GM20000 (cell line): ENCODE results near the gene HLA-DMB.

ENCODE experiments used
- DNase-seq: peaks from one replicate; pipeline ENCODE4 v3.0.0; 2012; ENCODE audit warnings: low spot score
- TF ChIP-seq, protein P1 (sequence below): IDR thresholded peaks from 2 replicates; pipeline ENCODE4 v1.5.1; 2012; ENCODE audit warnings: mild to moderate bottlenecking, control low read depth; ENCODE audit errors: extremely low read depth, missing control alignments

HLA-DMB gene

DNA sequence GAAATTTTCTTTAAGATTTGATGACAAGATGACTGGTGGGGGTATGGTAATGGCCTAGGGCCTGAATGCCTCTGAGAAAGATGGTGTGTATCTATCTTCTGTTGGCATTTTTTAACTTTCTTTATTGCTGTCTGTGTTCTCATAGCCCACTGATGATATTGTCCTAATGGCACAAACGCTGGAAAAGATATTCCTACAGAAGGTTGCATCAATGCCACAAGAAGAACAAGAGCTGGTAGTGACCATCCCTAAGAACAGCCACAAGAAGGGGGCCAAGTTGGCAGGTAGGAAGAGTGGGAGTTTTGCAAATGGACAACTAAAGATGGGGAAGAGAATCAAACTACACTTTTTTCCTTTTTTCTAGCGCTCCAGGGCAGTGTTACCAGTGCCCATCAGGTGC is 35.1 kb upstream of the HLA-DMB start:
- DNase-seq: no peak
- TF ChIP-seq, protein P1, sequence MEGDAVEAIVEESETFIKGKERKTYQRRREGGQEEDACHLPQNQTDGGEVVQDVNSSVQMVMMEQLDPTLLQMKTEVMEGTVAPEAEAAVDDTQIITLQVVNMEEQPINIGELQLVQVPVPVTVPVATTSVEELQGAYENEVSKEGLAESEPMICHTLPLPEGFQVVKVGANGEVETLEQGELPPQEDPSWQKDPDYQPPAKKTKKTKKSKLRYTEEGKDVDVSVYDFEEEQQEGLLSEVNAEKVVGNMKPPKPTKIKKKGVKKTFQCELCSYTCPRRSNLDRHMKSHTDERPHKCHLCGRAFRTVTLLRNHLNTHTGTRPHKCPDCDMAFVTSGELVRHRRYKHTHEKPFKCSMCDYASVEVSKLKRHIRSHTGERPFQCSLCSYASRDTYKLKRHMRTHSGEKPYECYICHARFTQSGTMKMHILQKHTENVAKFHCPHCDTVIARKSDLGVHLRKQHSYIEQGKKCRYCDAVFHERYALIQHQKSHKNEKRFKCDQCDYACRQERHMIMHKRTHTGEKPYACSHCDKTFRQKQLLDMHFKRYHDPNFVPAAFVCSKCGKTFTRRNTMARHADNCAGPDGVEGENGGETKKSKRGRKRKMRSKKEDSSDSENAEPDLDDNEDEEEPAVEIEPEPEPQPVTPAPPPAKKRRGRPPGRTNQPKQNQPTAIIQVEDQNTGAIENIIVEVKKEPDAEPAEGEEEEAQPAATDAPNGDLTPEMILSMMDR: no peak

DNA sequence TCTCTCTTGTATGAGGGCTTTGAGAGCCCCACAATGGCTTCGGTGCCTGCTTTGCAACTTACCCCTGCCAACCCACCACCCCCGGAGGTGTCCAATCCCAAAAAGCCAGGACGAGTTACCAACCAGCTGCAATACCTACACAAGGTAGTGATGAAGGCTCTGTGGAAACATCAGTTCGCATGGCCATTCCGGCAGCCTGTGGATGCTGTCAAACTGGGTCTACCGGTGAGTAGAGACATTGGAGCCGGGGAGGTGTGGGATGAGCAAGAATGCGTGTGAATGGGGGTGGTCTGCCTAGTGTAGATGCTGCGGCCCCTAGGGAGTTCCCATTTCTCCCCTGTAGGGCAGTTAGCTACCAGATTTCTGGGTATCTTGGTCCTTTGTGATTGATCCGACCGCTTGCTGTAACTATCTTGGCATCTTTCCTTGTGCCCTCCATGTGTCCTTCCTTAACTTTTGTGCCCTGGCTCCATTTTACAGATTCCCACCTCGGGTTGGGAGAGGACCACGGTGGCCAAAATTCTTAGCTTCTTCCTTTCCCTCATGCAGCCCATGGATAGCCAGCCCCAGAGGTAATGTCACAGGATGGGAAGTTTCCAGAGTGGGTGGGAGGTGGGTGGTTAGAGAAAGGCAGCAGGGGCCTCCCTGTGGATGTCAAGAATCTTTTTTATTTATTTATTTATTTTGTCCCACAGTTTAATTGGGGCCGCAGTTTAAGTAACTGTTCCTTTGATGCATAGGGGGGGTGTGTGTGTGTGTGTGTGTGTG is 33.9 kb upstream of the HLA-DMB start:
- TF ChIP-seq, protein P1: no peak
- no peak for DNase-seq

DNA sequence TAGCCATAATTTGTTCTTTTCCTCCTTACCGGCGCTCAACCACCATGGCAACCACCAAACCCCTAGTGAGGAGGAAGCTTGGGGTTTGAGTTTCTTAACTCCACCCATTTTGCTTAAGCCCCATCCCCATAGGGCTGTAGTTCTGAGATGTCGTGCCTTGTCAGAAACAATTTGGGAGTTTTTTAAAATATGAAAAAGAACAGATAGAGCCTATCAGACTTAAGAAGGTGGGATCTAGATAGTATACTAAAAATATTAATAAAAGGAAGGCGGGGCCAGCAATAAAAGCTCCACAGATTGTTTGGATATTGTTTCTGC is 33.1 kb upstream of the HLA-DMB start:
- peak; percentile 41 for DNase-seq
- TF ChIP-seq, protein P1: no peak

DNA sequence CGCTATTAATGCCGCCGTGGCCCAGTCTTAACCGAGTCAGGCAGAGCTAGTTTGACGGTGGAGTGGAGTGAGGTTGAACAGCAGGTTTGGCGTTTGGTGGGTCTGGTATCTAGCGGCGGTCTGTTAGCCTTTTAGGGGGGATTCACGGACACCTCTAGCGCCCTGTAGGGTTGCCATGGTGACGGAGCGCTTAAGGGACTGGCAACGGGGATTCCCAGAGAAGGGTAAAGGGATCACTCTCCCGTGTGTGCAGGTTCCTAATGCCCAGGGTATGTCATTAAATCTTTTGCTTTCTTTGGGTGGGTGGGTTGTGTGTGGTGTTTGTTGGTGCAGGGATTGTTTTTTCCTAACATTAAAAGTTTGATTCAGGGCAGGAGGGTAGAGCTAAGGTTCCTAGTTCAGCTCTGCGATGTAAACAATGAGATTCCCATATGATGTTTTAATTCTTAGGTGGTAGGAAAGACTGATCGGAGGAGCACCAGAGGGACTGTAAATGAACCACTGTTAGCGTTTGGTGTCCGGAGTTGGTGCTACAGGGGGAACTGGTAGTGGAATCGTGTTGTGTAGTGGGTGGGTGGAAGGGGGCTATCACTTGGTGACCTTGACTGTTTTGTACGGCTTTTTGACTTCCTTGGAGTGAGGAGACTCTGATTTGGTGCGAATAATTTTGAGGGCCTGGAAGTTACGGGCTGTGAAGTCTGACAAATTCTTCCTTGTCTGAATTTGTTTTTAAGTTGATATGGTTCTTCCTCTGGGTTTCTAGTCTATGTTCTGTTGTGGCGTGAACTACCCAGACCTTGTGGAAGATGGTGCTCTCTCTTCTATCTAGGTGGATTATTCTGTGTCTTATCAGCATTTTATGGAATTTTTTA is 32.6 kb upstream of the HLA-DMB start:
- DNase-seq: peak; percentile 30

DNA sequence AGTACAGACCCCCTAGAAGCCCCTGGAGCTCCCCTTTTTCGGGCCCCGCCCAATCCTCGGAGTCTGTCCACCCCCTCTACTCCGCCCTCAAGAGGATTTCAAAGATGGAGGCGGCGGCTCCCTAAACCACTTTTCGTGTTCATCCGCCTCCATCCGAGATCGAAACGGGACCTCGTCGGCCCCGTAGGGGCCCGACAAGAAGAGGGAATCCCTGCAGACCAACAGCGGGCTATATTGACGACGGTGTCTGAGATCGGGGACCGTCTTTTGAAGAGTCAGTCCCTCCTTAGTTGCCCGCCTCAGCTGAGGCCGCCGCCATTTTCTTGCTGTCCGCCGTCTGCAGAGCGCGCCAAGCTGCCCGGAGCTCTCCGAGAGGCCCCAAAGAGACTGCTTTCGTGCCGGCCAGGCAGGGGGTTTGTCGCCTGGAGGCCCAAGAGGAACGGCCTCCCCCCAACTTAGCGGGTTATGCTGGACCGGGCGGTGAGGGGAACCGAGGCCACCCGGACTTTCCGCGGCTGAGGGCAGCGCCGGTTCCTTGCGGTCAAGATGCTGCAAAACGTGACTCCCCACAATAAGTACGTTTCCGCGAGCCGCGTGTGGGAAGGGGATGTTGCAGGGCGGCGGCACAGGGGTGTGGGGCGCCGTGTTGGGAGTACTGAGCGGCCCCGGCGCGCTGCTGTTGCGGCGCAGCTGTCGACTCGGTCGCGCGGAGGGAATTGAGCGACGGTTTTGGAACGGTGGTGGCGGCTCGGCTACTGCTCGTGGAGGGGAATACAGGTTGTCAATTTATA is 31.7 kb upstream of the HLA-DMB start:
- TF ChIP-seq, protein P1: no peak
- no peak for DNase-seq

More for the DNA sequence above, 32.6 kb upstream of the HLA-DMB start:
- TF ChIP-seq, protein P1: no peak

DNA sequence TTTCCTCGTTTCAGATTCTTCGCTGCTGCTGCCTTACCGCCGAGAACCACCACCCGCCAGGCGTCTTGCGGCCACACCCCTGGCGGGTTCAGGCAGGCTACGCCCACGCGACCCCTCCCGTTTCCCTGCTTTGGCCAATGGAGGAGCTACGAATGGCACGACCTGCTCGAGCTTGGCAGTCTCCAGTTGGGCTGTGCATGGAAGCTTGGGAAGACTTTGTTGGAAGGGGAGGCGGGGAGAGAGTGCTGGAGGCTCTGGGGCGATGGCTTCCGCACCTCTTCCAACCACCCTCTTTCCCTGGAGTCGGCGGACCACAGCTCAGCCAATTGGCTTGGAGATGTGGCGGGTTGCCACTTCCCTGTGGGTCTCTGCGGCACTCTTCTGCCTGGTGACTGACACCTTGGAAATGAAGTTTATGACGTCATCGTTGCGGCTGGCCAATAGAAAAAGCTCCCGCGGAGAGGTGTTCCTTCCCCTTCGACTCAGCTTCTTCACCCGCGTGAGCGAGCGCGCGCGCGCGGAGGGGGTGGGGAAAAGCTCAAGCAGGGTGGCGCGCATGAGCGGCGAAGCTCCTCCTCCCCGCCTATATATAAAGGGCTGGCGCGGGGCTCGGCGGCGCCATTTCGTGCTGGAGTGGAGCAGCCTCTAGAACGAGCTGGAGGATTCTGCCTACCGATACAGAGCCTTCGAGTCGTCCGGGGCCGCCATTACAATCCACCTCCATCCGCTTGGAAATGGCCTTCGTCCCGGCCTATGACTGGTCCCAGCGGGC is 30.9 kb upstream of the HLA-DMB start:
- DNase-seq: peak; percentile 94
- TF ChIP-seq, protein P1: no peak
